ENCODE data around the gene FANCE. TPM values are rescaled to one million over a fixed set of nuclear protein-coding genes. Genes with fewer than 3 reads are reported as not detected.
"Not testable (repeated sequence)": the region's sequence is repeated elsewhere in the genome, so short reads cannot be mapped to it uniquely, and the experiment has no call there.

The FANCE gene
- total and polyA plus RNA-seq, 9 donors: 13.6 to 25.0 (median 21.8) TPM

DNA sequence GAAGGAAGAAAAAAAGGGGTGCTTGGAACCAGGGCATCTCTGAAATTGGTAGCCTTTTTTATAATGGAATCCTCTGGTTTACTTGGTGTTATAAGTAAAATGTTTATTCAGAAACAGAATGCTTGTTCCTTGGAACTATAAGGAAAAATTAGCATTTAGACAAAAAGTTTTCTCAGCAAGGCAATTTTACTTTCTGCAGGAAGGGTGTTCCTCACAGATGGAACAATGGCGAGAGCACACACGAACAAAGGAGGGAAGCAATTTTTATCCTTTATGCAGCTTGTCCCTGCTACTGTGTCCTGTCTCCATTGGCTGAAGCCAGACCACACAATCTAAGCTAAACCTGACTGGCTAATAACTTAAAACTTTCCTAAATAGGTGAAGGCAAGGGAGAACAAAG is 22.7 kb upstream of the FANCE start:
- no peak overlapping the region for H3K4me3 ChIP-seq (ENCODE audit: low read length)
- H3K9me3 ChIP-seq (replicated peaks; ENCODE audit: control insufficient read depth, low read depth, low read length): peaks cover 13% of the 10 kb centered on the region
- peaks cover 27% of the 10 kb centered on the region for H3K36me3 ChIP-seq (ENCODE audit: control insufficient read depth, insufficient read depth, low read length)
- no CpG with 5 or more reads among the region's 2 CpGs for WGBS (ENCODE audit: insufficient coverage)
- no peak for DNase-seq
- H3K27me3 ChIP-seq (ENCODE audit: control insufficient read depth, insufficient read depth, low read length): no peaks in the 10 kb centered on the region
- no peak overlapping the region for H3K27ac ChIP-seq (ENCODE audit: low read length)
- H3K4me1 ChIP-seq (ENCODE audit: control insufficient read depth, insufficient read depth, low read length): no peaks in the 10 kb centered on the region

DNA sequence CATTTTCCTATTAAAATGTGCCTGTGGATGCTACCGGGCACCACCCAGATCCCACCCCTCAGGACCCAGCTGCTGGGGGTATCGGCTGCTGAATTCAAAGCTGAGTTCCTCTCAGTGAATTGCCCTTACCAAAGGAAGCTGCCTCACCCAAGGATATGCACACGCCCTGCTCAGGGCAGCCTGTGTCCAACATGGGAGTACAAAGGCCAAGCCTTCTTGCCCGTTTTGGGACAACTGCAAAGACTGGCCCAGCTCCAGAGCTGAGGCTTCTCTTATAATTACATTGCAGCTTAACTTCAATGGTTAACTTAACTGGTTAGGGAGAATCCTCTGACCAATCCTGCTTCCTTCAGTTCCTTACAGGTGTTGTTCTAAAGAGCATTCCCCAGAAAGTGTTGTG is 19.8 kb upstream of the FANCE start:
- no peaks in the 10 kb centered on the region for H3K27me3 ChIP-seq (ENCODE audit: control insufficient read depth, insufficient read depth, low read length)
- H3K4me1 ChIP-seq (ENCODE audit: control insufficient read depth, insufficient read depth, low read length): no peaks in the 10 kb centered on the region
- no peak overlapping the region for H3K27ac ChIP-seq (ENCODE audit: low read length)
- DNase-seq: no peak
- 65% methylated on average over 4 of the region's 4 CpGs for WGBS (ENCODE audit: insufficient coverage)
- peaks cover 13% of the 10 kb centered on the region for H3K9me3 ChIP-seq (replicated peaks; ENCODE audit: control insufficient read depth, low read depth, low read length)
- H3K4me3 ChIP-seq (ENCODE audit: low read length): no peak overlapping the region
- peaks cover 8% of the 10 kb centered on the region for H3K36me3 ChIP-seq (ENCODE audit: control insufficient read depth, insufficient read depth, low read length)

DNA sequence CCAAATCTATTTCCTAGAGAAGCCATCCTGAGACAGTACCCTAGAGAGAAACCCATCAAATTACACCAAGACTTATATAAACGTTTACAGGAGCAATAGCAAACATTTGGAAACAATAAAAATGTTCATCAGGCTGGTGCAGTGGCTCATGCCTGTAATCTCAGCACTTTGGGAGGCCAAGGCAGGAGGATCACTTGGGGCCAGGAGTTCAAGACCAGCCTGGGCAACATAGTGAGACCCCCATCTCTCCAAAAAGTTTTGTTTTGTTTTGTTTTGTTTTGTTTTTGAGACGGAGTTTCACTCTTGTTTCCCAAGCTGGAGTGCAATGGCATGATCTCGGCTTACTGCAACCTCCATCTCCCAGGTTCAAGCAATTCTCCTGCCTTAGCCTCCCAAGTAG is 19.4 kb upstream of the FANCE start:
- not testable (repeated sequence) for H3K27ac ChIP-seq (ENCODE audit: low read length); H3K4me1 ChIP-seq (ENCODE audit: control insufficient read depth, insufficient read depth, low read length); H3K27me3 ChIP-seq (ENCODE audit: control insufficient read depth, insufficient read depth, low read length); DNase-seq; H3K36me3 ChIP-seq (ENCODE audit: control insufficient read depth, insufficient read depth, low read length); H3K4me3 ChIP-seq (ENCODE audit: low read length)
- peaks cover 13% of the 10 kb centered on the region for H3K9me3 ChIP-seq (replicated peaks; ENCODE audit: control insufficient read depth, low read depth, low read length)
- no CpG with 5 or more reads among the region's 3 CpGs for WGBS (ENCODE audit: insufficient coverage)

DNA sequence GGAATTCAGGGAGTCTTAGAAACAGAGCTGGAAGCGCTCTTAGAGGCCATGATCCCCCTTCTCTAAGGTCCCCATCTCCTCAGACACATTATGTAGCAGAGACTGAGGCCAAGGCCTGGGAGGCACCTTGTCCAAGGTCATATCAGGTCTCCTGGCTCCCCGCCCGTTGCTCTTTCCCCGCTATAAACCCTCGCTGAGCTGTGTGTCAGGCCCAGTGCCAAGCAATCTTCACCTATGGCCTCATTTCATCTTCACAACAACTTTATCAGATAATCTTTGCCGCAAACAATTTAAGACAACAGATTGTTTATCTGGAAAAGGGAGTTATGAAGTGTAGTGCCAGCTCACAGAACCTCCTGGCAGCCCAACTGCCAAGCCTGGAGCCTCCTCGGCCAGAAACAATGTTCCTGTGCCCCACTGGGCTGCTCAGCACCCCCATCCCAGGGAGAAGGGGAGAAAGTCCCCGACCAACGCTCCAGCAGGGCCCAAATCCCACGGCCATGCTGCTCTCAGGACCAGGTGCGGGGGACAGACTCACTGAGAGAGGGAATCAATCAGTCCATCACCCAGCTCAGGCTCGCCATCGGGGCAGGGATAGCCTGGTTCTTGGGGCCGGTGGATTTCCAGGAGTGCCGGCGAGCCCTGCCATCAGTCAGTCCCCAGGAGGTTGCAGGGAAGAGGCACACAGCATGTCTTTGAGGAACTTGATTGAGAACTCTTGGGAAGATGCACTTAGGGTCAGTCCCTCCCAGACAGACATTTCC is 16.9 kb upstream of the FANCE start:
- 84% methylated on average over 4 of the region's 16 CpGs for WGBS (ENCODE audit: insufficient coverage)
- H3K4me1 ChIP-seq (ENCODE audit: control insufficient read depth, insufficient read depth, low read length): no peaks in the 10 kb centered on the region
- H3K27ac ChIP-seq (ENCODE audit: low read length): no peak overlapping the region
- H3K27me3 ChIP-seq (ENCODE audit: control insufficient read depth, insufficient read depth, low read length): no peaks in the 10 kb centered on the region
- no peak overlapping the region for H3K4me3 ChIP-seq (ENCODE audit: low read length)
- H3K9me3 ChIP-seq (replicated peaks; ENCODE audit: control insufficient read depth, low read depth, low read length): no peaks in the 10 kb centered on the region
- no peaks in the 10 kb centered on the region for H3K36me3 ChIP-seq (ENCODE audit: control insufficient read depth, insufficient read depth, low read length)
- no peak for DNase-seq

DNA sequence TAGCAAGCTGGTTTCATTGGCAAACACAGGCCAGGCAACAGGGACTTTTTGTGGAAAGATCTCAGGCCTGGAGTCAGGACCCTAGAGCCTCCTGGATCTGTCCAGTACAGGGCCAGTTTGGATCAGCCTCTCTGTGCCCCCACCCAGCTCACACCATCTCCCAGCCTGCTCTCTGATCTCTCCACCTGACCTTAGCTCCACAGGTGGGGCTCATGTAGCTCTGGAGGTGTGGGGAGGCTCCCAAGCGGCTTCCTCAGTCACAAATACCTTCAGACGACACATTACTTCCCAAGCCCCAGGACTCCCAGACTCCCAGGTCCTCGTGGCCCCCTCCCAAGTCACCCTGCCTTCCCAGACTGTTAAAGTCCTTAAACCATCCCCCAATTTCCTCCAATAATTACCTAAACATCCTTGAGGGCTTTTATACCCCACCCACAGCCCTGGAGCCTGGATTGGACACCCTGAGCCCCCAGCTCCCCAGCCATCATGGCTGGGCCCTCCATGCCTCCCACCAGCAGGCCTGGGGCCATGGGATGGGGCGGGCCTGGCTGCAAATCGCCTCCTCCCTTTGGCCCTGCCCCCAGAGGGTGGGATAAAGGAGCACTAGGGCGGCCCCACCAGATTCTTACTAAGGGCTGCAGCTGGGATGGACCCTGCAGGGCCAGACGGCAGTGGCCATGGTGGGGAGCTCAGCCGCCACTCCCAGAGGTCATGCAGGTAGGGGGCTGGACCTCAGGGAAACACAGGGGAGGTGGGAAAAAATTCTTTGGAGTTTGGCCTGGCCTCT is 15.9 kb upstream of the FANCE start:
- 48% methylated on average over 7 of the region's 8 CpGs for WGBS (ENCODE audit: insufficient coverage)
- Histone ChIP-seq H3K27me3 (ENCODE audit: control insufficient read depth, insufficient read depth, low read length) (no peaks in the 10 kb centered on the region), H3K4me3 (ENCODE audit: low read length) (no peak overlapping the region), H3K27ac (ENCODE audit: low read length) (no peak overlapping the region), H3K9me3 (replicated peaks; ENCODE audit: control insufficient read depth, low read depth, low read length) (no peaks in the 10 kb centered on the region), H3K4me1 (ENCODE audit: control insufficient read depth, insufficient read depth, low read length) (no peaks in the 10 kb centered on the region), H3K36me3 (ENCODE audit: control insufficient read depth, insufficient read depth, low read length) (no peaks in the 10 kb centered on the region)
- DNase-seq: no peak

DNA sequence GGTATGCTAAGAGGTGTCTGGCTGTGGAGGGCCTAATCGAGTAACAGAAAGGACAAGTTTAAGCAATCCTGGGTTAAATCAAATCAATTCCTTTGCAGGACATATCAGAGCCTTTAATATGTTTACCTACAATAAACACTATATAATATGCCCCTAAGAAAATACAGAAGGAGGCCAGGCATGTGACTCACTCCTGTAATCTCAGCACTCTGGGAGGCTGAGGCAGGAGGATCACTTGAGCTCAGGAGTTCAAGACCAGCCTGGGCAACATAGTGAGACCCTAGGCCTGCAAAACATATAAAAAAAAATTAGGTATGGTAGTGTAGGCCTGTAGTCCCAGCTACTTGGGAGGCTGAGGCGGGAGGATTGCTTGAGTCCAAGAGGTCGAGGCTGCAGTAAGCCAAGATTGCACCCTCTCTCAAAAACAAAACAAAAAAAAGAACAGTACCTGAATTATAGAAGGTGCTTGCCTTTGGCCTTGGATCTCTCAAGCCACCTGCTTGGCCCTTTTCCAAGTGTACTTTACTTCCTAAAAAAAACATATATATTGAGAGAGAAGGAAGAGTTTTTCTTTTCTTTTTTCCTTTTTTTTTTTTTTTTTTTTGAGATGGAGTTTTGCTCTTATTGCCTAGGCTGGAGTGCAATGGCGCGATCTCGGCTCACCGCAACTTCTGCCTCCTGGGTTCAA is 13.6 kb upstream of the FANCE start:
- not testable (repeated sequence) for DNase-seq; H3K27ac ChIP-seq (ENCODE audit: low read length); H3K4me1 ChIP-seq (ENCODE audit: control insufficient read depth, insufficient read depth, low read length); H3K36me3 ChIP-seq (ENCODE audit: control insufficient read depth, insufficient read depth, low read length); H3K9me3 ChIP-seq (replicated peaks; ENCODE audit: control insufficient read depth, low read depth, low read length); H3K27me3 ChIP-seq (ENCODE audit: control insufficient read depth, insufficient read depth, low read length); H3K4me3 ChIP-seq (ENCODE audit: low read length)
- WGBS (ENCODE audit: insufficient coverage): no CpG with 5 or more reads among the region's 7 CpGs

DNA sequence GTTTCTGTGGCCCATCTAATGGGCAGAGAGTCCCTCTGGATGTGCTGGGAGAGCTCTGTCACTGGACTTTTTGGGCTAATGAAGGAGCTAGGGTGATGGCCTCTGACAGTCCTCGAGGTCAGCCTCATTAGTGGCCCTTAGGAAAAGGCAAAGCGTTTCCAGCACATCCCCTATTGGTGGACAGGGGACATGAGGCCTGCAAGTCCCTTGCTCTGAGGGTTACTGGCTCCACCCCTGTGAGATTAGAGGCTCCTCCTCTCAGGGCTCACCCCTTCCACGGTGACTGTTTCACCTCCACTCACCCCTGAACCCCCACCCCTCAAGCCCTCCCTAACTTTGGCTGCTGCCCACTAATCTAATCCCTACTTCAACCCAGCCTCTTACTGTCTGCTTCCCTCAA is 12.8 kb upstream of the FANCE start:
- H3K27me3 ChIP-seq (ENCODE audit: control insufficient read depth, insufficient read depth, low read length): no peaks in the 10 kb centered on the region
- H3K4me3 ChIP-seq (ENCODE audit: low read length): no peak overlapping the region
- 46% methylated on average over 3 of the region's 3 CpGs for WGBS (ENCODE audit: insufficient coverage)
- no peak for DNase-seq
- H3K36me3 ChIP-seq (ENCODE audit: control insufficient read depth, insufficient read depth, low read length): no peaks in the 10 kb centered on the region
- H3K9me3 ChIP-seq (replicated peaks; ENCODE audit: control insufficient read depth, low read depth, low read length): no peaks in the 10 kb centered on the region
- no peak overlapping the region for H3K27ac ChIP-seq (ENCODE audit: low read length)
- H3K4me1 ChIP-seq (ENCODE audit: control insufficient read depth, insufficient read depth, low read length): no peaks in the 10 kb centered on the region

DNA sequence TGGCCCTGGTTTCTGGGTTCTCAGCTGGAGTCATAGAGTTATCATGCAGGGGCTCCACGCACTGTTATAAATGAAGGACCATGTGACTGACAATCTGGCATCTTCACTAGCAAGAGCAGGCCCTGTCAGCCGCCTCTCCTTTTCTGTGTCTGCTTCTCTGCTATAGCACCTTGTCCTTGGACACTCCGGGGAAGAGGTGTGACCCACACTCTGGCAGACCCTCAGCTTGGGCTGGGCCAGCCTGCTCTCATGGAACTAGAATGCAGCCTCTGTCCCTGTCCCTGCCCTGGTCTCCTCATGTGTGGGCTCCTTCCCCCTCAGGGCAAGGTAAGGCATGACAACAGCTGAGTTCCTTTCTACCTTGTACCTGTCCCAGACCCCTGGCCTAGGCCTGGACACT is 10.9 kb upstream of the FANCE start:
- no peaks in the 10 kb centered on the region for H3K36me3 ChIP-seq (ENCODE audit: control insufficient read depth, insufficient read depth, low read length)
- H3K9me3 ChIP-seq (replicated peaks; ENCODE audit: control insufficient read depth, low read depth, low read length): no peaks in the 10 kb centered on the region
- DNase-seq: no peak
- no peaks in the 10 kb centered on the region for H3K4me1 ChIP-seq (ENCODE audit: control insufficient read depth, insufficient read depth, low read length)
- H3K4me3 ChIP-seq (ENCODE audit: low read length): no peak overlapping the region
- no peaks in the 10 kb centered on the region for H3K27me3 ChIP-seq (ENCODE audit: control insufficient read depth, insufficient read depth, low read length)
- WGBS (ENCODE audit: insufficient coverage): 50% methylated on average over 3 of the region's 3 CpGs
- no peak overlapping the region for H3K27ac ChIP-seq (ENCODE audit: low read length)

DNA sequence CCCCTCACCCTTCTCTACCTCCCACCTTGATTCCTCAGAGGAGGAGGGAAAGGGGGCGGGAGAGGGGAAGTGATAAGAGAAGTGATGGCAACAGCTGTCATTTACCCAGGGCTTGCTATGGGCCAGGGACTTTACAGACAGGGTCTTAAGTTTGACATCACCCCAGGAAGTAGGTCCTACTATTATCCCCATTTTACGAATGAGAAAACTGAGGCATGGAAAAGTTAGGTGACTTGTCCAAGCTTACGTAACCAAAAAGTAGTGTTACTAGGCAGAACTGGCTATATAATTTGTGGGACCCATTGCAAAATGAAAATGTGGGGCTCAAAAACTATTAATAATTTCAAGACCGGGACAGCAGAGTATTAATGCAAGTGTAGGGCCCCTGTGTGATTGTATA is 10.5 kb upstream of the FANCE start:
- 81% methylated on average over 2 of the region's 4 CpGs for WGBS (ENCODE audit: insufficient coverage)
- Histone ChIP-seq H3K27ac (ENCODE audit: low read length) (no peak overlapping the region), H3K36me3 (ENCODE audit: control insufficient read depth, insufficient read depth, low read length) (no peaks in the 10 kb centered on the region), H3K9me3 (replicated peaks; ENCODE audit: control insufficient read depth, low read depth, low read length) (no peaks in the 10 kb centered on the region), H3K4me3 (ENCODE audit: low read length) (no peak overlapping the region), H3K27me3 (ENCODE audit: control insufficient read depth, insufficient read depth, low read length) (no peaks in the 10 kb centered on the region), H3K4me1 (ENCODE audit: control insufficient read depth, insufficient read depth, low read length) (no peaks in the 10 kb centered on the region)
- DNase-seq: no peak

DNA sequence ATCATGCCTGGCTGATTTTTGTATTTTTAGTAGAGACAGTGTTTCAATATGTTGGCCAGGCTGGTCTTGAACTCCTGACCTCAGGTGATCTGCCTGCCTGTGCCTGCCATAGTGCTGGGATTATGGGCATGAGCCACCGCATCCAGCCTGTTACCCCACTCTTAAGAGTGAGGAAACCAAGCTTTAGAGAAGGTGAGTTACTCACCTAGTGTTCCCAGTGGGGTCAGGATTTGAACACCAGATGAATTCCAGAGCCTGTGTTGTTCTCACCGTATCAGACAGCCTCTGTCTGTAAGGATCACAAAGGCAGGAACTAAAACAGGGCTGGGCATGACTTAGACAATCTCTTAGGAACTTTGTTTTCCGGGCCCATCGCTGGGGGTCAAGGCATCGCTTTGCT is 9.4 kb upstream of the FANCE start:
- H3K27ac ChIP-seq (ENCODE audit: low read length): no peak overlapping the region
- H3K9me3 ChIP-seq (replicated peaks; ENCODE audit: control insufficient read depth, low read depth, low read length): no peaks in the 10 kb centered on the region
- H3K4me1 ChIP-seq (ENCODE audit: control insufficient read depth, insufficient read depth, low read length): no peaks in the 10 kb centered on the region
- DNase-seq: no peak
- H3K36me3 ChIP-seq (ENCODE audit: control insufficient read depth, insufficient read depth, low read length): no peaks in the 10 kb centered on the region
- 49% methylated on average over 3 of the region's 5 CpGs for WGBS (ENCODE audit: insufficient coverage)
- no peaks in the 10 kb centered on the region for H3K27me3 ChIP-seq (ENCODE audit: control insufficient read depth, insufficient read depth, low read length)
- no peak overlapping the region for H3K4me3 ChIP-seq (ENCODE audit: low read length)
